ES-I3 (cell line): ENCODE results near the gene STXBP5.
"Not testable (repeated sequence)": the region's sequence is repeated elsewhere in the genome, so short reads cannot be mapped to it uniquely, and the experiment has no call there.

Experiments used
- H3K36me3 ChIP-seq: 2 replicates; pipeline ENCODE4 v1.6.1; 2013; ENCODE audit warnings: mild to moderate bottlenecking, low read length, control low read depth, moderate library complexity; ENCODE audit not compliant: insufficient read depth
- H3K4me1 ChIP-seq: 2 replicates; pipeline ENCODE4 v1.6.1; 2013; ENCODE audit warnings: mild to moderate bottlenecking, control low read depth, low read length; ENCODE audit not compliant: insufficient read depth
- H3K9ac ChIP-seq: 2 replicates; pipeline ENCODE4 v1.6.1; 2013; ENCODE audit warnings: low read depth, mild to moderate bottlenecking, low read length, moderate library complexity
- H3K9me3 ChIP-seq: 2 replicates; pipeline ENCODE4 v1.6.1; 2013; ENCODE audit warnings: mild to moderate bottlenecking, low read length, moderate library complexity; ENCODE audit not compliant: control insufficient read depth, insufficient read depth

The STXBP5 gene

GRCh38 chr6:147347179-147347881, 143.1 kb downstream of the STXBP5 start:
- Histone ChIP-seq H3K9ac (no peak overlapping the region), H3K4me1 (no peaks in the 10 kb centered on the region), H3K9me3 (no peaks in the 10 kb centered on the region; the same call in 1 of the 2 replicates), H3K36me3 (no peaks in the 10 kb centered on the region)

DNA sequence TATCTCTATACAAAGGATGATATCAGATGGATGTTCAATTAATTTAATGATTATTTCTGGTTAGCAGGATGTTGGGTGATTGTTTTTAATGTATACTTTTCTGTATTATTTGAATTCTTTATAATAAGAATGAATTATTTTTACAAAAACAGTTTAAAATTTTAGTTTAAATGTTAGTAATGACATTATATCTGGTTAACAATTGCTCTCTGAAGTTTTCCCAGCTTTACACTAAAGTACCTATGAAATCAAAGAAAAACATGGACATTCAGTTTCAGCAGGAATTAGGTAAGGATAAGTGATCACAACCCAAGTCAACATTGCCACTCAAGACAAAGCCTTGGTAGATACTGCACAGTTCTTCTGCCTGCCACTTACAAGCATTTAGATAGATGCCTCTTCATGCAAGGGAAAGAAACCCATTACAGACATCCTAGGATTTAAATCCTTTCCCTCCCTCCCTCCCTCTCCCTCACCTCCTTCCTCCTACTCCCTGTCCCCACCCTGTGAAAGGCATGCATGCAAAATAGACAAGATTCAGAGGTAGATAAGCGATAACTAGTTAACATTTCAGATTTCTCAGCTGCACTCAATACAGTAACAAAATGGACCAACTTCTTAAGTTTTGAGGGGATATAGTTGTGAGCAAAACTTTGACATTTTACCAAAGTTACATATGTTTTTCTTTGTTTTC, 143.8 kb downstream of the STXBP5 start:
- Histone ChIP-seq H3K9me3 (no peaks in the 10 kb centered on the region; the same call in 1 of the 2 replicates), H3K36me3 (no peaks in the 10 kb centered on the region), H3K4me1 (no peaks in the 10 kb centered on the region), H3K9ac (no peak overlapping the region)

DNA sequence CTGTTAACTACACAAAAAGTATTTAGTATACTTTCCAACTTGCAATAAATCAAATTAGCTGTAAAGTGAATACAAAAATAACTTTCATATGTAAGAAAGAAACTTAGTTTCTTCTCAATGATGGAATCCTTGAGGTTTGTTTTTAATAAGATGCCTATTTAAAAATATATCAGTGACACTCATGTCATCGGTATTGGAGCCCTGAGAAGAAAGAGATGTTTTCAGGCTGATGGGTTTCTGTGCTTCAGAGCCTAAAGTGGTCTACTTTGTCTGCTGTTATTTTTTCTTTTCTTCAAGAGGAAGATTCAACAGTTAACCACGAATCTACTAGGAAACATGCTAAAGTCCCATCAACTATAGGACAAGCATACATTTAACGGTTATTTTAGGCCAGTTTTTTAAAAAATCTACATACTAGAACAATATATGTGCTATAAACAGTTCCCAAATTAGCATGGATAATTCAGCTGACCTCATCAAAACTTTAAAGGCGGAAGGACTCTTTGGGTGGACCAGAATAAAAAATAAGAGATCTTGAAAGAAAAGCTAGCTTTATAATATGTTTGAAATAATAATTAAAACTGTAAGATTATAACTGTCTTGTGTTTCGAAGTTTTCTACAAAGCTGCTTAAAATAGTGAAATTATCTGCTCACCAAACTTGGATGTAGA, 157.2 kb downstream of the STXBP5 start:
- no peaks in the 10 kb centered on the region for H3K36me3 ChIP-seq
- no peaks in the 10 kb centered on the region for H3K9me3 ChIP-seq
- no peak overlapping the region for H3K9ac ChIP-seq
- H3K4me1 ChIP-seq = no peaks in the 10 kb centered on the region

- Histone ChIP-seq H3K4me1 (no peaks in the 10 kb centered on the region), H3K9ac (no peak overlapping the region)
These were observed 162.1 kb downstream of the STXBP5 start for GRCh38 chr6:147366290-147366689.

DNA sequence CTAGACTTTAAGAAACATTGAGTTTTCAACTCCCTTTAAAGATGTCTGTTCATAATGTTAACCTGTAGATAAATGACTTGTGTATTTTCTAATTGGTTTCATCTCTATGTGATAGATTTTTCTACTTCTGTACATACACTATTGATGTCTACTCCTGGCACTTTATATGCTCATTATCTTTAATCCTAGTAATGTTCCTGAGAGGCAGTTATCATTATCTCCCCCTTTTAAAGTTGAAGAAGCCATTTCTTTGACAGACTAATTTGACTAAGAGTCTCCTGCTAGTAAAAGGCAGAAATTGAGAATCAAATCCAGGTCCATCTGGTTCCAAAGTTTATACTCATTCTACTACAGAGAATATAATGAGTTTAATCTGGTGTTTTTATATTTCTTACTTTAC, 167.1 kb downstream of the STXBP5 start:
- Histone ChIP-seq H3K4me1 (no peaks in the 10 kb centered on the region), H3K36me3 (no peaks in the 10 kb centered on the region), H3K9ac (no peak overlapping the region), H3K9me3 (no peaks in the 10 kb centered on the region)

More at GRCh38 chr6:147366290-147366689, 162.1 kb downstream of the STXBP5 start:
- Histone ChIP-seq H3K36me3 (no peaks in the 10 kb centered on the region), H3K9me3 (no peaks in the 10 kb centered on the region)

DNA sequence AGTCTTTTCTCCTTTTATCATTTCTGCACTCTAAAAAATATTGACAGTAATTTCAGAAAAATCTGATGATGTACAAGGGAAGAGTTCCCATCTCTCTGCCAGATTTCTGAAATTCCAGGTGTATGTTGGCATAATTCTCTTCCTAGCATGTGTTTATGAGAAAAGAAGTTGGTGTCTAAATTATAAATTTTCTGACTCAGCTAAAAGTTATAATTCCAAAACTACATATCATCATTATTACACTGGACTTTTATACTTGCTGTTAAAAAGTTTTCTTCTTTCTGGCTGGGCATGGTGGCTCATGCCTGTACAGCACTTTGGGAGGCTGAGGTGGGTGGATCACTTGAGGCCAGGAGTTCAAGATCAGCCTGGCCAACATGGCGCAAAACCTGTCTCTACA, 168.6 kb downstream of the STXBP5 start:
- Histone ChIP-seq H3K36me3 (no peaks in the 10 kb centered on the region), H3K9ac (no peak overlapping the region), H3K9me3 (no peaks in the 10 kb centered on the region), H3K4me1 (no peaks in the 10 kb centered on the region)

DNA sequence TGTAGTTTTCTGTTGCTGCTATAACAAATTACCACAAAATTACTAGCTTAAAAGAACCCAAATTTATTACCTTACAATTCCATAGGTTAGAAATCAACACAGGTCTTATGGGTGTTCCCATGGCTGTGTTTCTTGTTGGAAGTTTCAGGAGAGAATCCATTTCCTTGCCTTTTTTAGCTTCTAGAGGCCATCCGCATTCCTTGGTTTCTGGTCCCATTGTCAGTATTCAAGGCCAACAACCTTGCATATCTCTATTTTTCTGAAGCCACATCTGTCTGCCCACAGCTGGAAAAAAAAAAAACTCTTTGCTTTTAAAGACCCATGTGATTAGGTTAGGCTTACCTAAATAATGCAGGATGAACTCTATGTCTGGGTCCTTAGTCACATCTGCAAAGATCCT, 174.6 kb downstream of the STXBP5 start:
- Histone ChIP-seq H3K9ac (no peak overlapping the region), H3K9me3 (no peaks in the 10 kb centered on the region; the same call in 1 of the 2 replicates), H3K36me3 (no peaks in the 10 kb centered on the region; the same call in 1 of the 2 replicates), H3K4me1 (no peaks in the 10 kb centered on the region)

GRCh38 chr6:147380841-147381240, 176.6 kb downstream of the STXBP5 start:
- not testable (repeated sequence) for H3K9me3 ChIP-seq, H3K4me1 ChIP-seq, H3K9ac ChIP-seq, H3K36me3 ChIP-seq

- Histone ChIP-seq H3K36me3 (no peaks in the 10 kb centered on the region; the same call in 1 of the 2 replicates), H3K9ac (no peak overlapping the region), H3K9me3 (no peaks in the 10 kb centered on the region; the same call in 1 of the 2 replicates), H3K4me1 (no peaks in the 10 kb centered on the region)
These were observed 177.5 kb downstream of the STXBP5 start for GRCh38 chr6:147381712-147382111.

- no peaks in the 10 kb centered on the region; the same call in 1 of the 2 replicates for H3K36me3 ChIP-seq
- H3K9ac ChIP-seq = no peak overlapping the region
- H3K4me1 ChIP-seq = no peaks in the 10 kb centered on the region
- no peaks in the 10 kb centered on the region; the same call in 1 of the 2 replicates for H3K9me3 ChIP-seq
These were observed 178.8 kb downstream of the STXBP5 start for GRCh38 chr6:147382945-147383554.

DNA sequence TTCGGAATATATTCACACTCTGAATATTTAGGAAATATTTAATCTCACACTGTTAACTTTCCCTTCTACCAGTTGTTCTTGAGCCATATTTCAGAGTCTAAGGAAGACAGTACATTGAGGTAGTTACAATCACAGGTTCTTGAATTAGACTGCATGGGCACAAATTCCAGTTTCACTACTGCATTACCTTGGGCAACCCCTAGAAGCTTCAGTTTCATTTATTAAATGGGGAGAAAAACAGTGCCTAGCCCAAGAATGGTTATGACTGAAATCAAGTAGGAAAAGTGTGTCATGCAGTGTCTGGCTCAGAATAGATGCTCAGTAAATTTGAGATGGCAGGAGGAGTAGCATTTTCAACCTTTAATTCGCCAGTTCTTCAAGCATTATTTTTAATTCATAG, 179.8 kb downstream of the STXBP5 start:
- no peaks in the 10 kb centered on the region for H3K36me3 ChIP-seq
- no peaks in the 10 kb centered on the region; the same call in 1 of the 2 replicates for H3K9me3 ChIP-seq
- H3K4me1 ChIP-seq = no peaks in the 10 kb centered on the region
- H3K9ac ChIP-seq = no peak overlapping the region

- Histone ChIP-seq H3K9ac (no peak overlapping the region), H3K9me3 (no peaks in the 10 kb centered on the region; the same call in 1 of the 2 replicates), H3K36me3 (no peaks in the 10 kb centered on the region), H3K4me1 (no peaks in the 10 kb centered on the region)
These were observed 180.8 kb downstream of the STXBP5 start for GRCh38 chr6:147384737-147385710.

GRCh38 chr6:147389463-147389862, 185.2 kb downstream of the STXBP5 start:
- Histone ChIP-seq H3K9ac (no peak overlapping the region), H3K9me3 (no peaks in the 10 kb centered on the region), H3K36me3 (no peaks in the 10 kb centered on the region), H3K4me1 (no peaks in the 10 kb centered on the region)
